ENCODE measurements around the gene ATP6AP1. TPM values are rescaled to one million over a fixed set of nuclear protein-coding genes. Genes with fewer than 3 reads are reported as not detected.
"Not testable (repeated sequence)": the region's sequence is repeated elsewhere in the genome, so short reads cannot be mapped to it uniquely, and the experiment has no call there.

ATP6AP1 gene
- total RNA-seq, 1 experiment from 2014 or later = 48.9 TPM

- peak; percentile 38 for DNase-seq (ENCODE audit: low read depth)
Measured at GRCh38 chrX:154399527-154400368, 28.7 kb upstream of the ATP6AP1 start.

- not testable (repeated sequence) for DNase-seq (ENCODE audit: low read depth)
Measured at GRCh38 chrX:154400369-154400817, 28.1 kb upstream of the ATP6AP1 start.

GRCh38 chrX:154401045-154401799, 27.3 kb upstream of the ATP6AP1 start:
- no peak for DNase-seq (ENCODE audit: low read depth)

- DNase-seq (ENCODE audit: low read depth) = no peak
Measured at GRCh38 chrX:154401918-154402621, 26.4 kb upstream of the ATP6AP1 start.

GRCh38 chrX:154402622-154403127, 25.8 kb upstream of the ATP6AP1 start:
- DNase-seq (ENCODE audit: low read depth) = no peak

GRCh38 chrX:154403192-154403591, 25.3 kb upstream of the ATP6AP1 start:
- no peak for DNase-seq (ENCODE audit: low read depth)

- DNase-seq (ENCODE audit: low read depth) = no peak
Measured at GRCh38 chrX:154403858-154404257, 24.6 kb upstream of the ATP6AP1 start.

GRCh38 chrX:154404625-154405192, 23.8 kb upstream of the ATP6AP1 start:
- DNase-seq (ENCODE audit: low read depth) = no peak

GRCh38 chrX:154408659-154409221, 19.7 kb upstream of the ATP6AP1 start:
- DNase-seq (ENCODE audit: low read depth) = peak; percentile 63

- DNase-seq (ENCODE audit: low read depth) = peak; percentile 89
Measured at GRCh38 chrX:154409222-154409871, 19.1 kb upstream of the ATP6AP1 start, which contains the start of gene DNASE1L1. Gene DNASE1L1, minus strand, starts transcription at chrX:154409254. Its CDS starts 3,686 bp downstream, at chrX:154405568.

GRCh38 chrX:154411981-154412340, 16.5 kb upstream of the ATP6AP1 start:
- peak; percentile 42 for DNase-seq (ENCODE audit: low read depth)

GRCh38 chrX:154412468-154412867, 16.0 kb upstream of the ATP6AP1 start:
- no peak for DNase-seq (ENCODE audit: low read depth)

GRCh38 chrX:154413142-154413541, 15.3 kb upstream of the ATP6AP1 start:
- no peak for DNase-seq (ENCODE audit: low read depth)

- no peak for DNase-seq (ENCODE audit: low read depth)
Measured at GRCh38 chrX:154417157-154417556, 11.3 kb upstream of the ATP6AP1 start.

- DNase-seq (ENCODE audit: low read depth) = no peak
Measured at GRCh38 chrX:154419189-154419588, 9.3 kb upstream of the ATP6AP1 start.

- DNase-seq (ENCODE audit: low read depth) = no peak
Measured at GRCh38 chrX:154419688-154420401, 8.6 kb upstream of the ATP6AP1 start.

GRCh38 chrX:154420402-154420756, 8.1 kb upstream of the ATP6AP1 start:
- DNase-seq (ENCODE audit: low read depth) = no peak

GRCh38 chrX:154426916-154427770, 1.3 kb upstream of the ATP6AP1 start:
- DNase-seq (ENCODE audit: low read depth) = no peak

GRCh38 chrX:154429711-154430110, 1.2 kb downstream of the ATP6AP1 start:
- DNase-seq (ENCODE audit: low read depth) = no peak

Data from LHCN-M2 (cell line).